IMR-90 (cell line): ENCODE results near the gene ZNF608. TPM values are rescaled to one million over a fixed set of nuclear protein-coding genes. Genes with fewer than 3 reads are reported as not detected.
A peak's percentile ranks its signal among the peaks of the same experiment; 100 is the strongest.

Source experiments
- ATAC-seq: fragments of 200-7000 bp; cut with Tn5 transposase; 2 replicates; pipeline ENCODE4 v1.9.1; 2020; ENCODE audit warnings: low read depth, mild to moderate bottlenecking, moderate library complexity
- BruUV-seq: library from RNA; stranded (reverse); fragments of 400-500 nt; replicated peaks from 2 replicates; lab custom pipeline; 2021; lab: Mats Ljungman, UMichigan
- CTCF ChIA-PET: fragments of 300-600 bp; formaldehyde crosslinking; extraction: SDS; loops from one replicate; lab custom pipeline; 2021; ENCODE audit warnings: antibody characterized with exemption; lab: Yijun Ruan, JAX
- POLR2A ChIA-PET: fragments of 300-600 bp; sonication (Branson Sonifier 250); formaldehyde crosslinking; loops from one replicate; lab custom pipeline; 2022; ENCODE audit warnings: antibody characterized with exemption; ENCODE audit not compliant: unreplicated experiment; lab: Charles Lee
- DNase-seq: peaks from one replicate; pipeline ENCODE4 v3.0.0; 2013
- H2AFZ ChIP-seq: replicated peaks from 2 replicates; pipeline ENCODE3; 2013; ENCODE audit warnings: low read length, mild to moderate bottlenecking; ENCODE audit not compliant: poor library complexity
- H2AK5ac ChIP-seq: 2 replicates; pipeline ENCODE4 v1.6.1; 2013; ENCODE audit warnings: low read depth, low read length, inconsistent platforms
- H2AK9ac ChIP-seq: replicated peaks from 2 replicates; pipeline ENCODE3; 2013; ENCODE audit warnings: mild to moderate bottlenecking, low read depth, low read length, moderate library complexity; ENCODE audit not compliant: poor library complexity
- H2BK120ac ChIP-seq: 2 replicates; pipeline ENCODE4 v1.6.1; 2013; ENCODE audit warnings: low read depth, low read length, inconsistent platforms
- H2BK15ac ChIP-seq: 3 replicates; pipeline ENCODE4 v1.6.1; 2013; ENCODE audit warnings: low read depth, low read length, inconsistent platforms
- H2BK20ac ChIP-seq: 2 replicates; pipeline ENCODE4 v1.6.1; 2013; ENCODE audit warnings: low read depth, mild to moderate bottlenecking, inconsistent platforms, low read length, moderate library complexity
- H2BK5ac ChIP-seq: 2 replicates; pipeline ENCODE4 v1.6.1; 2013; ENCODE audit warnings: mild to moderate bottlenecking, low read depth, low read length, inconsistent platforms; ENCODE audit not compliant: poor library complexity, severe bottlenecking
- H3K14ac ChIP-seq: replicated peaks from 2 replicates; pipeline ENCODE4 v1.6.1; 2013; ENCODE audit warnings: low read depth, low read length, inconsistent platforms
- H3K18ac ChIP-seq: 2 replicates; pipeline ENCODE4 v1.6.1; 2013; ENCODE audit warnings: low read depth, low read length, control low read depth
- H3K23ac ChIP-seq: 2 replicates; pipeline ENCODE4 v1.6.1; 2013; ENCODE audit warnings: low read depth, low read length, inconsistent platforms
- H3K27ac ChIP-seq: 2 replicates; pipeline ENCODE4 v1.5.1; 2013; ENCODE audit warnings: mild to moderate bottlenecking, control low read depth, low read length; ENCODE audit not compliant: insufficient read depth
- H3K27me3 ChIP-seq: 2 replicates; pipeline ENCODE4 v1.6.1; 2013; ENCODE audit warnings: low read length; ENCODE audit not compliant: control insufficient read depth, insufficient read depth
- H3K36me3 ChIP-seq: 2 replicates; pipeline ENCODE4 v1.6.1; 2013; ENCODE audit warnings: low read length, mixed read lengths; ENCODE audit not compliant: control insufficient read depth, insufficient read depth
- H3K4ac ChIP-seq: 2 replicates; pipeline ENCODE4 v1.6.1; 2013; ENCODE audit warnings: low read depth, low read length, inconsistent platforms
- H3K4me1 ChIP-seq: 2 replicates; pipeline ENCODE4 v1.6.1; 2013; ENCODE audit warnings: low read length, mixed read lengths; ENCODE audit not compliant: control insufficient read depth, insufficient read depth
- H3K4me2 ChIP-seq: 2 replicates; pipeline ENCODE4 v1.6.1; 2013; ENCODE audit warnings: low read depth, mild to moderate bottlenecking, control low read depth, low read length, moderate library complexity
- H3K4me3 ChIP-seq: 2 replicates; pipeline ENCODE4 v1.5.1; 2013; ENCODE audit warnings: low read depth, mild to moderate bottlenecking, control low read depth, low read length, moderate library complexity; ENCODE audit not compliant: insufficient read depth
- H3K56ac ChIP-seq: 2 replicates; pipeline ENCODE4 v1.6.1; 2013; ENCODE audit warnings: low read length, inconsistent platforms; ENCODE audit not compliant: insufficient read depth; ENCODE audit errors: extremely low read depth
- H3K79me1 ChIP-seq, 2 experiments: 2 replicates each; pipeline ENCODE4 v1.6.1; 2013; ENCODE audit warnings: low read length in 2 of 2, inconsistent platforms in 1 of 2, low read depth in 1 of 2
- H3K9ac ChIP-seq: 2 replicates; pipeline ENCODE4 v1.6.1; 2013; ENCODE audit warnings: low read depth, low read length, control low read depth
- H3K9me1 ChIP-seq: 2 replicates; pipeline ENCODE4 v1.6.1; 2013; ENCODE audit warnings: low read length, inconsistent platforms; ENCODE audit not compliant: insufficient read depth
- H3K9me3 ChIP-seq: 2 replicates; pipeline ENCODE4 v1.6.1; 2013; ENCODE audit warnings: low read length; ENCODE audit not compliant: control insufficient read depth, insufficient read depth
- H4K20me1 ChIP-seq: 2 replicates; pipeline ENCODE4 v1.6.1; 2013; ENCODE audit warnings: low read length, inconsistent platforms; ENCODE audit not compliant: insufficient read depth
- H4K5ac ChIP-seq: 2 replicates; pipeline ENCODE4 v1.6.1; 2013; ENCODE audit warnings: mild to moderate bottlenecking, low read depth, low read length, control low read depth
- H4K8ac ChIP-seq, 2 experiments: 2 replicates each; pipeline ENCODE4 v1.6.1; 2013; ENCODE audit warnings: low read depth in 2 of 2, low read length in 2 of 2, control low read depth in 1 of 2, inconsistent platforms in 1 of 2
- H4K91ac ChIP-seq: 2 replicates; pipeline ENCODE4 v1.6.1; 2013; ENCODE audit warnings: low read depth, low read length, inconsistent platforms; ENCODE audit not compliant: insufficient read depth
- BHLHE40 ChIP-seq: fragments of 150-350 bp; IDR thresholded peaks from 2 replicates; pipeline ENCODE4 v1.6.1; 2016; ENCODE audit warnings: mild to moderate bottlenecking, low read depth, low read length
- CEBPB ChIP-seq: IDR thresholded peaks from 2 replicates; pipeline ENCODE4 v1.6.1; 2012; ENCODE audit warnings: low read depth, low read length, improper control_type of control experiment
- FOS ChIP-seq: fragments of 150-350 bp; IDR thresholded peaks from 2 replicates; pipeline ENCODE4 v1.6.1; 2016; ENCODE audit warnings: low read depth, low read length
- RCOR1 ChIP-seq: IDR thresholded peaks from 2 replicates; pipeline ENCODE4 v1.6.1; 2012; ENCODE audit warnings: mild to moderate bottlenecking, low read length, improper control_type of control experiment; ENCODE audit not compliant: insufficient replicate concordance
- SMC3 ChIP-seq: fragments of 150-350 bp; IDR thresholded peaks from 2 replicates; pipeline ENCODE4 v1.6.1; 2016; ENCODE audit warnings: low read depth, mild to moderate bottlenecking, antibody characterized with exemption, low read length, moderate library complexity
- WGBS, 2 experiments: methylation state at CpG; one replicate each; pipeline versions ENCODE4 v1.1.5 to v1.1.7; 2013; ENCODE audit warnings: missing lambda C conversion rate in 2 of 2; ENCODE audit not compliant: insufficient read length in 1 of 2; ENCODE audit errors: extremely low coverage in 2 of 2; 5-methylcytosine and 5-hydroxymethylcytosine counted together
- dilution Hi-C: fragments of 300-500 bp; cut with HindIII; formaldehyde crosslinking; loops from one replicate; pipeline ENCODE4 v1.14.3; 2018; ENCODE audit warnings: low sequenced_read_pairs; ENCODE audit not compliant: unreplicated experiment
- in situ Hi-C: fragments of 300-500 bp; cut with MboI; formaldehyde crosslinking; loops from 3 replicates; pipeline ENCODE4 v1.14.3; 2019; ENCODE audit warnings: low sequenced_read_pairs, inconsistent platforms, mixed read lengths
- intact Hi-C: fragments of 100-400 bp; cut with micrococcal nuclease; formaldehyde crosslinking; loops from 2 replicates; pipeline ENCODE4 v1.10.0; 2022
- polyA plus RNA-seq, 3 experiments: library from polyadenylated mRNA; depleted of rRNA; stranded (reverse); fragments of >200 nt; gene quantifications; 2 replicates each; pipeline ENCODE4 v1.2.3, GENCODE V29; 2012; ENCODE audit warnings: low replicate concordance in 1 of 3
- total RNA-seq: library from RNA; depleted of rRNA; stranded (reverse); fragments of >200 nt; gene quantifications from 2 replicates; pipeline ENCODE4 v1.2.3, GENCODE V29; 2012
- TF ChIP-seq, protein P1 (sequence below): fragments of 150-350 bp; IDR thresholded peaks from 2 replicates; pipeline ENCODE4 v1.6.1; 2017; ENCODE audit warnings: mild to moderate bottlenecking, antibody characterized with exemption, low read length, low read depth

The ZNF608 gene
- total and polyA plus RNA-seq, 2 of the 4 experiments (the other 2 are of a cell fraction) = 9.8 to 15.1 TPM

DNA sequence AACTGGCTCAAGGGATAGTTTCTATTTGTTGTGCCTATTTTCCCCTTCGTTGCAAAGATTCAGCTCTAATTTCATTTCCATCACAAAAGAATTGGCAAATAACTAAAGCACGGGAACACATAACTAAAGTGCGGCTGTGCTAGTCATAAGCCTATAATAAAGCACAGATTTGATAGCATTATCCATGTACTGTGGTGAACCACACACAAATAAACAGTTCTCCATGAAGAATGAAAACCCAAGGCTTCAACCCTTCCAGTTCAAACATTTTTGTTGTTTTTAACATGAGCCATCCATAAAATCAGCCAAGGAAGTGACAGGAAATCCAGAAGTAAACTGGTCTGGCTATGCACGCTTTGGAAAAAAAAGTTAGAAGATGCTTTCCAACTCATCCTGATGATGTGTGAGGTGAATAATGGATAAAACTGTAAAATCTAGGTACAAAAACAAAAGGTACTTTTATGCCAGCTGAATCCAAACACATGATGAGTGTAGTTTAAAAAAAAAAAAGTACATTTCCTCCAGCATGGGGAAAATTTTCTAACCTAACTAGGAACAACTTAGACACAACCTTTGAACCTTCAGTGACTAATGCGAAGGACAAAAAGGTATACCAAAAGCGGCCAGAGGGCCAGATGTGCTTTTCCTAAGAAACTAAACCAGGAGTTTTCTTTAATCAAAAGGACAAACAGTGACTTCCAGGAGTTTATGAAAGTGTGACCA, 10.2 kb downstream of the ZNF608 start:
- Histone ChIP-seq H3K18ac (peak overlapping the region; percentile 70), H2AK9ac (no peak overlapping the region), H3K23ac (peak overlapping the region; percentile 59; the same call in 1 of the 2 replicates), H3K4ac (peak overlapping the region; percentile 49; the same call in 1 of the 2 replicates), H3K27me3 (no peaks in the 10 kb centered on the region; the same call in 1 of the 2 replicates), H4K91ac (peak overlapping the region; percentile 74; the same call in 1 of the 2 replicates), H4K5ac (peak overlapping the region; percentile 60; the same call in 1 of the 2 replicates), H3K4me3 (peak overlapping the region; percentile 20; the same call in 1 of the 2 replicates), H2BK120ac (peak overlapping the region; percentile 88), H2AK5ac (no peak overlapping the region), H3K36me3 (no peaks in the 10 kb centered on the region), H2AFZ (no peak overlapping the region), H3K9ac (no peak overlapping the region), H3K4me2 (peak overlapping the region; percentile 65), H3K14ac (0 out of 2 replicates have a peak overlapping the region, but pooled peaks have one; percentile 40), H2BK15ac (0 out of 3 replicates have a peak overlapping the region, but pooled peaks have one; percentile 1), H3K9me3 (no peaks in the 10 kb centered on the region), H3K79me1 (peaks cover 9 to 33% of the 10 kb centered on the region in 2 experiments), H3K4me1 (peaks cover 9% of the 10 kb centered on the region), H2BK5ac (peak overlapping the region; percentile 60), H4K8ac (peak overlapping the region in 1 of 2 experiments; percentile 69; a peak in 3 of 4 replicates), H4K20me1 (no peaks in the 10 kb centered on the region), H3K27ac (peak overlapping the region; percentile 91; the same call in 1 of the 2 replicates), H3K9me1 (0 out of 2 replicates have a peak, but pooled peaks cover 3% of the 10 kb centered on the region), H2BK20ac (peak overlapping the region; percentile 84), H3K56ac (peak overlapping the region; percentile 12; the same call in 1 of the 2 replicates)
- in situ Hi-C loops = no loop called here
- peak; percentile 89 for ATAC-seq
- no TSS peak for BruUV-seq
- TF ChIP-seq FOS = 0 out of 2 replicates have a peak, but pooled peaks have one; percentile 2
- TF ChIP-seq RCOR1 = peak; percentile 39
- TF ChIP-seq, protein P1, sequence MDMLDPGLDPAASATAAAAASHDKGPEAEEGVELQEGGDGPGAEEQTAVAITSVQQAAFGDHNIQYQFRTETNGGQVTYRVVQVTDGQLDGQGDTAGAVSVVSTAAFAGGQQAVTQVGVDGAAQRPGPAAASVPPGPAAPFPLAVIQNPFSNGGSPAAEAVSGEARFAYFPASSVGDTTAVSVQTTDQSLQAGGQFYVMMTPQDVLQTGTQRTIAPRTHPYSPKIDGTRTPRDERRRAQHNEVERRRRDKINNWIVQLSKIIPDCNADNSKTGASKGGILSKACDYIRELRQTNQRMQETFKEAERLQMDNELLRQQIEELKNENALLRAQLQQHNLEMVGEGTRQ = no peak
- 0 out of 2 replicates have a peak, but pooled peaks have one; percentile 11 for TF ChIP-seq SMC3
- TF ChIP-seq CEBPB = 0 out of 2 replicates have a peak, but pooled peaks have one; percentile 1
- no peak; the same call in none of the 2 replicates for TF ChIP-seq BHLHE40
- POLR2A ChIA-PET = interaction anchor here (0.6 to 1.1 kb wide), 3 partner anchors 76 to 169 kb away, joined by 3 to 8 read pairs (median 3); no protein-coding TSS in a partner anchor
- CTCF ChIA-PET = interaction anchor here (0.6 kb wide), 1 partner anchor 1155 kb away, joined by 5 read pairs; no protein-coding TSS in a partner anchor
- dilution Hi-C loops = no loop called here
- no CpG with 5 or more reads among the region's 6 CpGs for WGBS, 2 experiments
- DNase-seq = peak; percentile 95
- intact Hi-C loops = loop anchor here (2.0 to 5.0 kb wide), 2 partner anchors 749 to 1796 kb away; no protein-coding TSS in a partner anchor
